NCI-H446 (cell line): Measurements from ENCODE around the gene PTPRC.

ENCODE experiments used
- DNase-seq, 2 experiments: peaks; one replicate each; lab custom pipeline; 2025; lab: John Stamatoyannopoulos, UW

The PTPRC gene

DNA sequence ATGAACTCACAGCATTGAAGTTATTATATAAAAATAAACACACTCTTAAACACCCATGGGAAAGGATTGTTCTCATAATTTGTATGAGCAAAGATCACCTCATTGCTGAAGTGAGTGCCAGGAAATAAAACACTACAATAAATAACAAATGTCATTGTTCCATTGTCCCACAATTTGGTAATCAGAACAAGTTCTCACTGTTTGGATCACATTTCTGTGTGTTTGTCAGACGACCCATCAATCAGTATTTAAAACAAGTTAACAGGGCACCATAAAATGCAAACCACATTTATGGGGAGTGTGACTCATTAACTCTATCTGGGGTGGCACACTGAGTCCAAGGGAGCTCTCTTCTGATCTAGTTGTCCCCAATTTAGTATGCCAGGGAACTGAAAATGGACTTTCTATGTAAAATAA lies 124.5 kb downstream of the PTPRC start:
- DNase-seq = no peak

GRCh38 chr1:198764748-198765147 lies 125.9 kb downstream of the PTPRC start:
- no peak for DNase-seq

GRCh38 chr1:198765416-198765815 lies 126.6 kb downstream of the PTPRC start:
- no peak for DNase-seq

DNA sequence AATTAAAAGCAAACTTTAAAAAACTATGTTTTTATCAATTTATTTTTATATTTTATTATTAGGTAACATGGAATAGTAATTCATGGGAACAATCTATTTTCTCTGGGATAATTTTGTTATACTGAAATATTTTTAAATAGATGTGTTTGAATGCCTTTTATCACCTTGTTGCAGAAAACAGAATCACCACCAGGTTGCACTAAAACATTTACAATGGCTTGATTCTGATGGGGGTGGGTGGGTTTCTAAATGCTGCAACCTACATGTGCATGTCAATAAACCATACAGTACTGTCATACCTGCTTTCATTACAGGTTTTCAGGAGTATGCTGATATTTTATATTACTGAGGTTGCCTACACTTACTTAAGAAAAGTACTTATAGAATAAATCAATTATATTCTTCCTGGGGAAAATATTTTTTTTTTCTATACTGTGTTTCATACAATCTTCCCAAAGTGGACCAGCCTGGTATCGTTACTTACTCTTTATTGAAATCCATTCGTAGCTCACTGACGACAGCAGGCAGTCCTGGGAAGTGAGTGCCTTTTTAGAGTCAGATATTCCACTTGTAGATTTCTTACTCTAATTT lies 132.8 kb downstream of the PTPRC start:
- DNase-seq = peak; percentile 77 to 85

- DNase-seq = no peak
Measured at GRCh38 chr1:198772626-198773025, 133.8 kb downstream of the PTPRC start.

- DNase-seq = no peak
Measured at GRCh38 chr1:198773030-198773429, 134.2 kb downstream of the PTPRC start.

GRCh38 chr1:198773523-198773922 lies 134.7 kb downstream of the PTPRC start:
- no peak for DNase-seq

DNA sequence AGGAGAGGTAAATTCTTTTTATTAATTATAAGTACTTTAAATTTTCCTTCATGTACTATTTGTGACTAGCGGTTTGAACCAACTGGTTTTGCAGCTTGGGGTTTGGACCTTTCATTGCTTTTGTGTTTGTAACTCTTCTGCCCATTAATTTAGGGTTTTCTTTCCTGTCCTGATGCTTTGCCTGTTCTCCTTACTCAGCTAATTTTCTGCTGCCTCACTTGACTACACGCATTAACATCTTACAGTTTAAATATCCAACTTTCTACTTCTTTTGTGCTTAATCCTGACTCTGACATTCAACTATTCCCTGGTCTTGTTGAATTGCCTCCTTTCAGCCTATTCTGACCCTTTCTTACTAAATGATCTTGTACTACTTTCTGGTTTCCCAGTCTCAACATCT lies 135.6 kb downstream of the PTPRC start:
- DNase-seq = no peak

GRCh38 chr1:198775606-198776005 lies 136.8 kb downstream of the PTPRC start:
- peak; percentile 53 to 86 for DNase-seq

GRCh38 chr1:198776602-198777029 lies 137.8 kb downstream of the PTPRC start:
- DNase-seq = no peak

- no peak for DNase-seq
Measured at GRCh38 chr1:198778049-198778448, 139.2 kb downstream of the PTPRC start.

GRCh38 chr1:198780376-198780775 lies 141.5 kb downstream of the PTPRC start:
- DNase-seq = no peak

- no peak for DNase-seq
Measured at GRCh38 chr1:198788561-198789064, 149.8 kb downstream of the PTPRC start.

- no peak for DNase-seq
Measured at GRCh38 chr1:198793714-198794113, 154.9 kb downstream of the PTPRC start.

DNA sequence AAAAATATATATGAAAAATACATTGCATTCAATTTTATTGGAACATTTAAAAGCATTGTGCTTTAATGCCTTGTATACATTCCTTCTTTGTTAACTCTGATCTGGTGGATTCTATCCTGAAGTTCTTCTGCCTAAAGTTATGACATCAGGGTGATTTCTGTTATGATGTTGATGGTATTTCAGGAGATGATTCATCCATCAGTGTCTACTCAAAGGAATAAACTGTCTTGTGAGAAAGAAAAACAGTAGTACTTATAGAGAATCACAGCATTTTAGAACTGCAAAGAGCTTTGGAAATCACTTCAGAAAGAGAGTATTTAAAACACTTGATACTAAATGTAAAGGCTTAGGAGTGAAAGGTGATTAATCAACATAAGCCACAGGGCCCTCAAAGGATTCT lies 155.7 kb downstream of the PTPRC start:
- DNase-seq = no peak

- DNase-seq = no peak
Measured at GRCh38 chr1:198797656-198798055, 158.8 kb downstream of the PTPRC start.

GRCh38 chr1:198798923-198799386 lies 160.1 kb downstream of the PTPRC start:
- DNase-seq = no peak

DNA sequence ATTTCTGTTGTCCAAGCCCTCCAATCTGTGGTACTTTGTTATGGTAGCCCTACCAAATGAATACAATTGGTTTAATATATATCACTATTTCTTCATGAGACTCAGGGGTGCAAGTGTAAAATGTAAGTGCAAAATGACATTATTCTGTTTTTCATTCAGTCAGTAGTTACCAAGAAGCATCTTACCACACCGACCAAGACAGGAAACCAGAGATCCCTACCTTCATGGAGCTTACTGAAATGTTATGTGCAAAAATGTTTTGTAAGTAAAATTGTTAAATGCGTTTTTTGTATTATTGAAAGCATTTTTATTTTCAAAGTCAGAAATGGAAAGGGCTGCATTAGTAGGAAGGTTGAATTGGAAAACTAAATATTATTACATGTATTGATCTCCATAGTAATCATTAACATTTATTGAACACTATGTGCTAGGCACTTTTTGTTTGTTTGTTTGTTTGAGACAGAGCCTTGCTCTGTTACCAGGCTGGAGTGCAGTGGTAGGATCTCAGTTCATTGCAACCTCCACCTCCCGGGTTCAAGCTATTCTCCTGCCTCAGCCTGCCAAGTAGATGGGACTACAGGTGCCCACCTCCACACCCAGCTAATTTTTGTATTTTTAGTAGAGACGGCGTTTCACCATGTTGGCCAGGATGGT lies 166.8 kb downstream of the PTPRC start:
- DNase-seq = no peak

GRCh38 chr1:198806861-198807260 lies 168.0 kb downstream of the PTPRC start:
- no peak for DNase-seq
